GM18511 (cell line): ENCODE measurements around the gene RASSF3.
"Not testable (repeated sequence)": the region's sequence is repeated elsewhere in the genome, so short reads cannot be mapped to it uniquely, and the experiment has no call there.

Source experiments
- ATAC-seq: cut with Tn5 transposase; IDR thresholded peaks from one replicate; pipeline ENCODE4 v1.9.1; 2021; ENCODE audit warnings: mild to moderate bottlenecking, moderate library complexity; ENCODE audit not compliant: unreplicated experiment

RASSF3 gene

GRCh38 chr12:64610079-64610659 lies at the start of gene RASSF3:
RASSF3 (plus strand) TSS chr12:64610495; CDS start chr12:64610633, 138 bp downstream.
- peak; percentile 58 for ATAC-seq

- no peak for ATAC-seq
Measured at GRCh38 chr12:64561302-64562136, 48.8 kb upstream of the RASSF3 start.

- ATAC-seq: no peak
Measured at GRCh38 chr12:64566122-64566521, 44.2 kb upstream of the RASSF3 start.

GRCh38 chr12:64566831-64567517 lies 43.3 kb upstream of the RASSF3 start:
- ATAC-seq: no peak

- no peak for ATAC-seq
Measured at GRCh38 chr12:64567570-64567969, 42.7 kb upstream of the RASSF3 start.

GRCh38 chr12:64568298-64568697 lies 42.0 kb upstream of the RASSF3 start:
- no peak for ATAC-seq

- ATAC-seq: no peak
Measured at GRCh38 chr12:64569923-64570691, 40.2 kb upstream of the RASSF3 start.

- ATAC-seq: no peak
Measured at GRCh38 chr12:64571411-64571810, 38.9 kb upstream of the RASSF3 start.

- ATAC-seq: no peak
Measured at GRCh38 chr12:64572241-64572640, 38.1 kb upstream of the RASSF3 start.

- no peak for ATAC-seq
Measured at GRCh38 chr12:64574837-64575236, 35.5 kb upstream of the RASSF3 start.

- no peak for ATAC-seq
Measured at GRCh38 chr12:64577046-64577445, 33.2 kb upstream of the RASSF3 start.

- no peak for ATAC-seq
Measured at GRCh38 chr12:64578566-64578965, 31.7 kb upstream of the RASSF3 start.

- ATAC-seq: no peak
Measured at GRCh38 chr12:64580681-64581080, 29.6 kb upstream of the RASSF3 start.

- no peak for ATAC-seq
Measured at GRCh38 chr12:64582114-64582513, 28.2 kb upstream of the RASSF3 start.

- ATAC-seq: no peak
Measured at GRCh38 chr12:64582862-64583261, 27.4 kb upstream of the RASSF3 start.

- ATAC-seq: not testable (repeated sequence)
Measured at GRCh38 chr12:64583395-64583770, 26.9 kb upstream of the RASSF3 start.

GRCh38 chr12:64583771-64584421 lies 26.4 kb upstream of the RASSF3 start:
- no peak for ATAC-seq

GRCh38 chr12:64585104-64585503 lies 25.2 kb upstream of the RASSF3 start:
- ATAC-seq: no peak

GRCh38 chr12:64587447-64587846 lies 22.8 kb upstream of the RASSF3 start:
- ATAC-seq: no peak

- ATAC-seq: no peak
Measured at GRCh38 chr12:64590183-64590582, 20.1 kb upstream of the RASSF3 start.
